ENCODE results near the gene ASCL1.

The ASCL1 gene

GRCh38 chr12:102916252-102917025 is 41.0 kb upstream of the ASCL1 start:
- no peak for DNase-seq (ENCODE audit: low spot score)
- no peak for TF ChIP-seq CTCF (IDR thresholded peaks at IDR 0.05; ENCODE audit: extremely low read depth, missing control alignments)

- no peak for TF ChIP-seq CTCF (IDR thresholded peaks at IDR 0.05; ENCODE audit: extremely low read depth, missing control alignments)
- DNase-seq (ENCODE audit: low spot score) = peak; percentile 22
These were observed 40.3 kb upstream of the ASCL1 start, which contains the start of gene PAH for GRCh38 chr12:102917026-102917787. TSS of gene PAH (minus strand) at chr12:102917244. CDS start at chr12:102917130, 114 bp downstream.

- DNase-seq (ENCODE audit: low spot score) = no peak
- no peak for TF ChIP-seq CTCF (IDR thresholded peaks at IDR 0.05; ENCODE audit: extremely low read depth, missing control alignments)
These were observed 38.6 kb upstream of the ASCL1 start for GRCh38 chr12:102918840-102919239.

- no peak for DNase-seq (ENCODE audit: low spot score)
- TF ChIP-seq CTCF (IDR thresholded peaks at IDR 0.05; ENCODE audit: extremely low read depth, missing control alignments) = no peak
These were observed 37.2 kb upstream of the ASCL1 start for GRCh38 chr12:102920271-102920670.

GRCh38 chr12:102921240-102921639 is 36.2 kb upstream of the ASCL1 start:
- no peak for TF ChIP-seq CTCF (IDR thresholded peaks at IDR 0.05; ENCODE audit: extremely low read depth, missing control alignments)
- DNase-seq (ENCODE audit: low spot score) = no peak

DNA sequence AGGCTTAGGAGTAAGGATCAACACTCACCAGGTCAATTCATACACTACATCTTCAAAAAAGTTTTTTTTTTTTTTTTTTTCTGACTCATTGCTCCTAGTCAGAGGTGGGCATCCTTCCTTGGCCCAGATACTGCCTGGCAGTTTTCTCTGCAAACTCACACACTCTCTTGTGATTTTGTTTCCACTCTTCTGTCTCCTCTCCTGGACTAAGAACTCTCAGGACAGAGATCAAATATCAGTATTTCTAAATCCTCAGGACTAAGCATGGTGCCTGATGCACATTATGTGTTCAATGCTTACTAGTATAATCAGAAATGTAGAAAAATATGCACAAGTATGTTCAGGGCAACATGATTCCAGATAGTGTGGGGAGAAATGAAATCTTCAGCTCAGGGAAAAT is 30.3 kb upstream of the ASCL1 start:
- DNase-seq (ENCODE audit: low spot score) = no peak
- TF ChIP-seq CTCF (IDR thresholded peaks at IDR 0.05; ENCODE audit: extremely low read depth, missing control alignments) = no peak

GRCh38 chr12:102933168-102933567 is 24.3 kb upstream of the ASCL1 start:
- TF ChIP-seq CTCF (IDR thresholded peaks at IDR 0.05; ENCODE audit: extremely low read depth, missing control alignments) = no peak
- DNase-seq (ENCODE audit: low spot score) = no peak
